K562 (cell line): ENCODE results near the gene MERTK. TPM values are rescaled to one million over a fixed set of nuclear protein-coding genes. Genes with fewer than 3 reads are reported as not detected.

Experiments used
- CCAR2 ChIP-seq: fragments of 200-400 bp; formaldehyde crosslinking; IDR thresholded peaks from 2 replicates; pipeline ENCODE4 v1.6.1; 2017; ENCODE audit warnings: mild to moderate bottlenecking, low read depth, low read length
- CHAMP1 ChIP-seq: fragments of 450-650 bp; IDR thresholded peaks from 2 replicates; pipeline ENCODE4 v1.6.1; 2016; ENCODE audit warnings: mild to moderate bottlenecking
- CSDE1 ChIP-seq, 2 experiments: fragments of 450-650 bp; IDR thresholded peaks; 2 replicates each; pipeline ENCODE4 v1.6.1; 2016; ENCODE audit warnings: mild to moderate bottlenecking in 1 of 2
- CXXC5 ChIP-seq: fragments of 250-450 bp; sonication (Bioruptor Pico); IDR thresholded peaks from 2 replicates; pipeline ENCODE4 v1.8.0; 2022; ENCODE audit warnings: inconsistent platforms, mild to moderate bottlenecking, moderate library complexity
- GABPB1 ChIP-seq: sonication (generic); formaldehyde crosslinking; IDR thresholded peaks from 2 replicates; pipeline ENCODE4 v1.8.0; 2022; ENCODE audit warnings: mild to moderate bottlenecking, missing genetic modification reagents
- HCFC1 ChIP-seq: IDR thresholded peaks from 2 replicates; pipeline ENCODE4 v1.6.1; 2012; ENCODE audit warnings: low read depth, low read length, improper control_type of control experiment
- HNRNPK ChIP-seq: fragments of 200-400 bp; formaldehyde crosslinking; IDR thresholded peaks from one replicate; pipeline ENCODE4 v1.6.1; 2018; ENCODE audit warnings: mild to moderate bottlenecking, low read depth, low read length; ENCODE audit not compliant: poor library complexity, severe bottlenecking
- HNRNPL ChIP-seq: fragments of 200-400 bp; formaldehyde crosslinking; IDR thresholded peaks from 2 replicates; pipeline ENCODE4 v1.6.1; 2017; ENCODE audit warnings: low read depth, mild to moderate bottlenecking, low read length
- HNRNPUL1 ChIP-seq: fragments of 200-400 bp; formaldehyde crosslinking; IDR thresholded peaks from 2 replicates; pipeline ENCODE4 v1.6.1; 2017; ENCODE audit warnings: low read length
- LCOR ChIP-seq: sonication (generic); formaldehyde crosslinking; IDR thresholded peaks from 2 replicates; pipeline ENCODE4 v1.8.0; 2022; ENCODE audit warnings: mild to moderate bottlenecking, missing genetic modification reagents
- NEUROD1 ChIP-seq: fragments of 150-350 bp; IDR thresholded peaks from 2 replicates; pipeline ENCODE4 v1.6.1; 2014; ENCODE audit warnings: borderline replicate concordance, low read length, low read depth; ENCODE audit not compliant: partially characterized antibody
- NFRKB ChIP-seq: fragments of 450-650 bp; IDR thresholded peaks from 2 replicates; pipeline ENCODE4 v1.6.1; 2016; ENCODE audit warnings: low read depth
- POLR2A ChIP-seq: fragments of 450-650 bp; conservative IDR thresholded peaks from 2 replicates; pipeline ENCODE4 v1.6.1; 2016
- PRMT5 ChIP-seq: sonication (generic); formaldehyde crosslinking; IDR thresholded peaks from 2 replicates; pipeline ENCODE4 v1.5.0; 2020; ENCODE audit warnings: missing genetic modification reagents
- TEAD4 ChIP-seq, 2 experiments: sonication (generic) in 1 of 2; formaldehyde crosslinking in 1 of 2; IDR thresholded peaks; 2 replicates each; pipeline versions ENCODE4 v1.6.1 to v1.8.0; 2012 to 2022; ENCODE audit warnings: borderline replicate concordance in 1 of 2, inconsistent platforms in 1 of 2, low read length in 1 of 2, mild to moderate bottlenecking in 1 of 2, missing genetic modification reagents in 1 of 2
- ZNF12 ChIP-seq: sonication (generic); formaldehyde crosslinking; IDR thresholded peaks from 2 replicates; pipeline ENCODE4 v1.4.0; 2020; ENCODE audit warnings: mild to moderate bottlenecking, missing genetic modification reagents
- ZNF354B ChIP-seq: fragments of 250-450 bp; sonication (Bioruptor Pico); IDR thresholded peaks from 2 replicates; pipeline ENCODE4 v1.4.0; 2020
- ZNF551 ChIP-seq: fragments of 250-450 bp; sonication (Bioruptor Pico); IDR thresholded peaks from 2 replicates; pipeline ENCODE4 v1.5.0; 2021; ENCODE audit warnings: mild to moderate bottlenecking, moderate library complexity
- ZNF668 ChIP-seq: fragments of 250-450 bp; sonication (Bioruptor Pico); IDR thresholded peaks from 2 replicates; pipeline ENCODE4 v1.8.0; 2022; ENCODE audit warnings: mild to moderate bottlenecking, inconsistent platforms
- polyA plus RNA-seq, 8 experiments: library from polyadenylated mRNA; depleted of rRNA in 4 of 8; stranded (reverse) in 5 of 8; unstranded in 3 of 8; fragments of >200 nt; fragmentation: Nextera tagmentation in 2 of 8; fragmentation: Illumina TruSeq in 1 of 8; extraction: Ambion mirVana in 2 of 8; extraction: Trizol in 1 of 8; gene quantifications; 2 replicates each; pipeline versions ENCODE4 v1.2.1 to v1.2.3, GENCODE V29; 2011 to 2014; ENCODE audit warnings: inconsistent platforms in 1 of 8, missing spikeins in 1 of 8
- total RNA-seq, 7 experiments: library from RNA; depleted of rRNA in 6 of 7; stranded (reverse); fragments of >200 nt in 6 of 7; fragmentation: Illumina TruSeq in 2 of 7; extraction: Trizol in 2 of 7; gene quantifications; 2 replicates each; pipeline versions ENCODE4 v1.2.1 to v1.2.3, GENCODE V29; 2011 to 2021; ENCODE audit warnings: low replicate concordance in 1 of 7
- TF ChIP-seq, protein P1 (sequence below): fragments of 450-650 bp; formaldehyde crosslinking; IDR thresholded peaks from 2 replicates; pipeline ENCODE4 v1.4.0; 2022; ENCODE audit warnings: missing genetic modification characterization
- TF ChIP-seq, protein P2 (sequence below), 2 experiments: fragments of 450-650 bp in 1 of 2; sonication (generic) in 1 of 2; formaldehyde crosslinking in 1 of 2; IDR thresholded peaks in 1 of 2; conservative IDR thresholded peaks in 1 of 2; 2 replicates each; pipeline versions ENCODE4 v1.6.1 to v1.8.1; 2016 to 2023; ENCODE audit warnings: mild to moderate bottlenecking in 2 of 2, moderate library complexity in 2 of 2, inconsistent platforms in 1 of 2, missing genetic modification reagents in 1 of 2
- TF ChIP-seq, protein P3 (sequence below): fragments of 450-650 bp; IDR thresholded peaks from 2 replicates; pipeline ENCODE4 v1.6.1; 2018; ENCODE audit not compliant: partially characterized antibody

MERTK gene
- total and polyA plus RNA-seq, 9 of the 15 experiments (the other 6 are each of a cell fraction or from before 2014, with no cell fraction given) = 0.23 to 1.6 (median 0.74) TPM

- no peak for TF ChIP-seq ZNF551 (CRISPR knock-in tag)
- TF ChIP-seq ZNF668 (CRISPR knock-in tag) = no peak
- TF ChIP-seq NFRKB = no peak
- TF ChIP-seq HNRNPUL1 = no peak
- TF ChIP-seq, protein P1, sequence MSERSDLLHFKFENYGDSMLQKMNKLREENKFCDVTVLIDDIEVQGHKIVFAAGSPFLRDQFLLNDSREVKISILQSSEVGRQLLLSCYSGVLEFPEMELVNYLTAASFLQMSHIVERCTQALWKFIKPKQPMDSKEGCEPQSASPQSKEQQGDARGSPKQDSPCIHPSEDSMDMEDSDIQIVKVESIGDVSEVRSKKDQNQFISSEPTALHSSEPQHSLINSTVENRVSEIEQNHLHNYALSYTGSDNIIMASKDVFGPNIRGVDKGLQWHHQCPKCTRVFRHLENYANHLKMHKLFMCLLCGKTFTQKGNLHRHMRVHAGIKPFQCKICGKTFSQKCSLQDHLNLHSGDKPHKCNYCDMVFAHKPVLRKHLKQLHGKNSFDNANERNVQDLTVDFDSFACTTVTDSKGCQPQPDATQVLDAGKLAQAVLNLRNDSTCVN (CRISPR knock-in tag) = no peak
- TF ChIP-seq POLR2A = no peak
- TF ChIP-seq CXXC5 (CRISPR knock-in tag) = peak; percentile 78
- TF ChIP-seq, protein P2, sequence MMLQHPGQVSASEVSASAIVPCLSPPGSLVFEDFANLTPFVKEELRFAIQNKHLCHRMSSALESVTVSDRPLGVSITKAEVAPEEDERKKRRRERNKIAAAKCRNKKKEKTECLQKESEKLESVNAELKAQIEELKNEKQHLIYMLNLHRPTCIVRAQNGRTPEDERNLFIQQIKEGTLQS (IDR thresholded peaks at IDR 0.05) = 0 out of 2 replicates have a peak, but pooled peaks have one; percentile 13
- TF ChIP-seq, protein P2 (CRISPR knock-in tag; conservative IDR thresholded peaks at IDR 0.05) = no peak
- TF ChIP-seq CHAMP1 = 0 out of 2 replicates have a peak, but pooled peaks have one; percentile 31
- no peak for TF ChIP-seq NEUROD1
- no peak for TF ChIP-seq CCAR2
- no peak for TF ChIP-seq HNRNPL
- peak; percentile 88 for TF ChIP-seq TEAD4 (IDR thresholded peaks at IDR 0.05; ENCODE audit: low read length)
- TF ChIP-seq TEAD4 (CRISPR knock-in tag; IDR thresholded peaks at IDR 0.05; ENCODE audit: borderline replicate concordance) = no peak
- TF ChIP-seq CSDE1 (IDR thresholded peaks at IDR 0.05) = no peak
- 0 out of 2 replicates have a peak, but pooled peaks have one; percentile 43 for TF ChIP-seq LCOR (CRISPR knock-in tag)
- no peak for TF ChIP-seq HNRNPK
- no peak for TF ChIP-seq HCFC1
- TF ChIP-seq PRMT5 (CRISPR knock-in tag) = no peak
- TF ChIP-seq, protein P3, sequence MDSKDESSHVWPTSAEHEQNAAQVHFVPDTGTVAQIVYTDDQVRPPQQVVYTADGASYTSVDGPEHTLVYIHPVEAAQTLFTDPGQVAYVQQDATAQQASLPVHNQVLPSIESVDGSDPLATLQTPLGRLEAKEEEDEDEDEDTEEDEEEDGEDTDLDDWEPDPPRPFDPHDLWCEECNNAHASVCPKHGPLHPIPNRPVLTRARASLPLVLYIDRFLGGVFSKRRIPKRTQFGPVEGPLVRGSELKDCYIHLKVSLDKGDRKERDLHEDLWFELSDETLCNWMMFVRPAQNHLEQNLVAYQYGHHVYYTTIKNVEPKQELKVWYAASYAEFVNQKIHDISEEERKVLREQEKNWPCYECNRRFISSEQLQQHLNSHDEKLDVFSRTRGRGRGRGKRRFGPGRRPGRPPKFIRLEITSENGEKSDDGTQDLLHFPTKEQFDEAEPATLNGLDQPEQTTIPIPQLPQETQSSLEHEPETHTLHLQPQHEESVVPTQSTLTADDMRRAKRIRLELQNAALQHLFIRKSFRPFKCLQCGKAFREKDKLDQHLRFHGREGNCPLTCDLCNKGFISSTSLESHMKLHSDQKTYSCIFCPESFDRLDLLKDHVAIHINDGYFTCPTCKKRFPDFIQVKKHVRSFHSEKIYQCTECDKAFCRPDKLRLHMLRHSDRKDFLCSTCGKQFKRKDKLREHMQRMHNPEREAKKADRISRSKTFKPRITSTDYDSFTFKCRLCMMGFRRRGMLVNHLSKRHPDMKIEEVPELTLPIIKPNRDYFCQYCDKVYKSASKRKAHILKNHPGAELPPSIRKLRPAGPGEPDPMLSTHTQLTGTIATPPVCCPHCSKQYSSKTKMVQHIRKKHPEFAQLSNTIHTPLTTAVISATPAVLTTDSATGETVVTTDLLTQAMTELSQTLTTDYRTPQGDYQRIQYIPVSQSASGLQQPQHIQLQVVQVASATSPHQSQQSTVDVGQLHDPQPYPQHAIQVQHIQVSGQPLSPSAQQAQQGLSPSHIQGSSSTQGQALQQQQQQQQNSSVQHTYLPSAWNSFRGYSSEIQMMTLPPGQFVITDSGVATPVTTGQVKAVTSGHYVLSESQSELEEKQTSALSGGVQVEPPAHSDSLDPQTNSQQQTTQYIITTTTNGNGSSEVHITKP = no peak
- no peak for TF ChIP-seq ZNF12
- TF ChIP-seq ZNF354B (CRISPR knock-in tag) = no peak
- TF ChIP-seq GABPB1 = no peak
Observed at GRCh38 chr2:112026509-112026908, 128.1 kb downstream of the MERTK start (continued).
